Measurements from ENCODE around the gene PTPRD.

GRCh38 chr9:8978334-8978733 lies 1634.5 kb downstream of the PTPRD start:
- TF ChIP-seq CTCF (IDR thresholded peaks at IDR 0.05) (no peak), TP53 (CRISPR knock-in tag; IDR thresholded peaks at IDR 0.05) (no peak), ZNF232 (CRISPR knock-in tag; IDR thresholded peaks at IDR 0.05) (no peak), ARID4B (CRISPR knock-in tag; IDR thresholded peaks at IDR 0.05; ENCODE audit: borderline replicate concordance) (no peak), ESRRA (CRISPR knock-in tag; IDR thresholded peaks at IDR 0.05; ENCODE audit: borderline replicate concordance) (no peak), NFE2L1 (CRISPR knock-in tag; IDR thresholded peaks at IDR 0.05) (no peak), USF2 (CRISPR knock-in tag; IDR thresholded peaks at IDR 0.05) (no peak), FOXK1 (CRISPR knock-in tag; IDR thresholded peaks at IDR 0.05) (no peak), ZNF512 (CRISPR knock-in tag; IDR thresholded peaks at IDR 0.05; ENCODE audit: borderline replicate concordance) (no peak), ETV6 (CRISPR knock-in tag; IDR thresholded peaks at IDR 0.05) (no peak)
